Heart left ventricle (tissue), 16 donors: ENCODE results near the gene SIM2. TPM values are rescaled to one million over a fixed set of nuclear protein-coding genes. Genes with fewer than 3 reads are reported as not detected.

ENCODE experiments used
- ATAC-seq, 4 donors: fragments of 200-7000 bp; cut with Tn5 transposase; one replicate each; pipeline ENCODE4 v1.9.1; 2020 to 2022; ENCODE audit warnings: moderate library complexity in 4 of 4, mild to moderate bottlenecking in 3 of 4, moderate number of reproducible peaks in 1 of 4
- DNase-seq, 5 donors: peaks; one replicate each; pipeline ENCODE4 v3.0.0-alpha.2; 2020
- H3K27ac ChIP-seq, 12 donors: fragments of 200-600 bp; sonication (generic) in 4 of 12; one replicate each; pipeline versions ENCODE4 v1.5.0 to v1.8.0; 2016 to 2022; ENCODE audit warnings: mild to moderate bottlenecking in 2 of 12
- H3K27me3 ChIP-seq, 9 donors: fragments of 200-600 bp; sonication (generic) in 2 of 9; one replicate each; pipeline versions ENCODE4 v1.5.1 to v1.8.0; 2016 to 2022; ENCODE audit warnings: mild to moderate bottlenecking in 3 of 9
- H3K36me3 ChIP-seq, 9 donors: fragments of 200-600 bp; sonication (generic) in 2 of 9; one replicate each; pipeline versions ENCODE4 v1.5.0 to v1.8.0; 2018 to 2022; ENCODE audit warnings: mild to moderate bottlenecking in 2 of 9
- H3K4me1 ChIP-seq, 12 donors: fragments of 200-600 bp; sonication (generic) in 4 of 12; one replicate each; pipeline versions ENCODE4 v1.5.0 to v1.8.0; 2016 to 2022; ENCODE audit warnings: mild to moderate bottlenecking in 3 of 12
- H3K4me3 ChIP-seq, 12 donors: fragments of 200-600 bp; sonication (generic) in 4 of 12; one replicate each; pipeline versions ENCODE4 v1.5.0 to v1.8.0; 2017 to 2022; ENCODE audit warnings: mild to moderate bottlenecking in 9 of 12, moderate library complexity in 4 of 12
- H3K9me3 ChIP-seq, 12 donors: fragments of 200-600 bp; sonication (generic) in 4 of 12; one replicate each; pipeline versions ENCODE4 v1.5.0 to v1.8.0; 2016 to 2022; ENCODE audit warnings: mild to moderate bottlenecking in 1 of 12
- POLR2A ChIP-seq, 2 donors: fragments of 450-650 bp; IDR thresholded peaks; one replicate each; pipeline ENCODE4 v1.6.1; 2017; ENCODE audit warnings: antibody characterized with exemption in 2 of 2, mild to moderate bottlenecking in 2 of 2, moderate library complexity in 2 of 2
- WGBS, 4 donors: extraction: QIAGEN DNeasy Blood & Tissue Kit in 2 of 4; methylation state at CpG; one replicate each; pipeline versions ENCODE4 v1.1.5 to v1.1.7; 2013 to 2018; 5-methylcytosine and 5-hydroxymethylcytosine counted together
- intact Hi-C, 10 donors: fragments of 100-400 bp; cut with DNase I; formaldehyde crosslinking; loops; one replicate each; pipeline versions ENCODE4 v1.11.1 to v1.14.2; 2022
- polyA plus RNA-seq, 2 donors: library from polyadenylated mRNA; stranded (reverse); fragments of 200-250 nt; gene quantifications; one replicate each; pipeline ENCODE4 v1.2.3, GENCODE V29; 2013
- total RNA-seq, 9 donors: library from RNA; depleted of rRNA in 2 of 9; stranded (reverse); fragments of >200 nt in 2 of 9; fragmentation: NEBNext Ultra II Directional in 3 of 9; extraction: Animal tissue kit (Norgen Biotek cat#: 25700) in 3 of 9; gene quantifications; one replicate each; pipeline versions ENCODE4 v1.1.0 to v1.2.4, GENCODE V29; 2016 to 2023
- TF ChIP-seq, protein P1 (sequence below), 12 donors: fragments of 200-600 bp; sonication (generic) in 4 of 12; IDR thresholded peaks; one replicate each; pipeline versions ENCODE4 v1.5.0 to v1.8.0; 2018 to 2022; ENCODE audit warnings: antibody characterized with exemption in 12 of 12, mild to moderate bottlenecking in 5 of 12
- donor health status: ischemic (EF 13 %, LVEDD 7.1; RV severe dilation, severe dysfunction).
- donor health status: healthy with polysubstance abuse.
- donor health status: DM: no; HTN: yes; CAD: no.
- donor health status: DM: no; HTN: no; CAD: no.
- donor health status: ischemic (EF 25% LVEDD 6.9; RV normal size, moderate dysfunction).
- donor health status: ischemic (EF 25% LVEDD 5.7; RV mildly dilated, moderate dysfunction).
- donor health status: healthy.
- donor health status: DM: yes; HTN: yes; CAD: no.
- donor health status: ischemic (EF 35%, LVEDD 5.7; RV mildly dilated, moderate dysfunction).
- donor health status: nonischemic (EF 11% LVEDD 7.7; RV severe dilation, severe dysfunction).
- donor health status: DM: yes; HTN: yes; CAD: no.
- donor health status: PGD.
- donor health status: ischemic (EF 29% LVEDD 5.4; RV normal size, mild dysfunction).
- donor health status: nonischemic (EF 23%, LVEDD 6.1; RV moderate dilation, normal function).

Gene SIM2
- total and polyA plus RNA-seq, 11 donors = 0.01 to 0.88 (median 0.15) TPM; not detected in 8

DNA sequence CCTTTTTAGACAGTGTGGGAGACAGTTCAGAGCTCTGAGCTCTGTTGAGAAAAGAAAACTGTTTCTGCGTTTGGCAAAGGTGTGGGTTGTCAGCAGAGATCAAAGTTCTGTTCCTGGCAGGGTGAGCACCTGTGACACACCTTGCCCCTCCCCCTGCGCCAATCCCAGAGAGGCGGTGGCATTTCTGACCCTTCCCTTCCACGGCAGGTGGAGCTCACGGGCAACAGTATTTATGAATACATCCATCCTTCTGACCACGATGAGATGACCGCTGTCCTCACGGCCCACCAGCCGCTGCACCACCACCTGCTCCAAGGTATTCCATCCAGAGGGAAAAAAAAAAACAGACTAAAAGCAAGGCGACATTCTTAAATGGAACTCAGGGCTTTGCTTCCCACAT, 20.7 kb downstream of the SIM2 start:
- Histone ChIP-seq H3K27me3 (peaks cover 0 to 79% (median 26%) of the 10 kb centered on the region in 9 donors), H3K4me3 (no peak overlapping the region), H3K4me1 (no peaks in the 10 kb centered on the region), H3K36me3 (no peaks in the 10 kb centered on the region), H3K9me3 (no peaks in the 10 kb centered on the region), H3K27ac (no peak overlapping the region)
- intact Hi-C loops = no loop called here
- DNase-seq = no peak
- peak in 1 of 4 donors; percentile 36 for ATAC-seq
- no peak for TF ChIP-seq POLR2A (IDR thresholded peaks at IDR 0.05)
- TF ChIP-seq, protein P1, sequence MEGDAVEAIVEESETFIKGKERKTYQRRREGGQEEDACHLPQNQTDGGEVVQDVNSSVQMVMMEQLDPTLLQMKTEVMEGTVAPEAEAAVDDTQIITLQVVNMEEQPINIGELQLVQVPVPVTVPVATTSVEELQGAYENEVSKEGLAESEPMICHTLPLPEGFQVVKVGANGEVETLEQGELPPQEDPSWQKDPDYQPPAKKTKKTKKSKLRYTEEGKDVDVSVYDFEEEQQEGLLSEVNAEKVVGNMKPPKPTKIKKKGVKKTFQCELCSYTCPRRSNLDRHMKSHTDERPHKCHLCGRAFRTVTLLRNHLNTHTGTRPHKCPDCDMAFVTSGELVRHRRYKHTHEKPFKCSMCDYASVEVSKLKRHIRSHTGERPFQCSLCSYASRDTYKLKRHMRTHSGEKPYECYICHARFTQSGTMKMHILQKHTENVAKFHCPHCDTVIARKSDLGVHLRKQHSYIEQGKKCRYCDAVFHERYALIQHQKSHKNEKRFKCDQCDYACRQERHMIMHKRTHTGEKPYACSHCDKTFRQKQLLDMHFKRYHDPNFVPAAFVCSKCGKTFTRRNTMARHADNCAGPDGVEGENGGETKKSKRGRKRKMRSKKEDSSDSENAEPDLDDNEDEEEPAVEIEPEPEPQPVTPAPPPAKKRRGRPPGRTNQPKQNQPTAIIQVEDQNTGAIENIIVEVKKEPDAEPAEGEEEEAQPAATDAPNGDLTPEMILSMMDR (IDR thresholded peaks at IDR 0.05) = no peak
- WGBS, 4 donors = 90 to 94% (median 93%) methylated on average over 10 of the region's 10 CpGs

DNA sequence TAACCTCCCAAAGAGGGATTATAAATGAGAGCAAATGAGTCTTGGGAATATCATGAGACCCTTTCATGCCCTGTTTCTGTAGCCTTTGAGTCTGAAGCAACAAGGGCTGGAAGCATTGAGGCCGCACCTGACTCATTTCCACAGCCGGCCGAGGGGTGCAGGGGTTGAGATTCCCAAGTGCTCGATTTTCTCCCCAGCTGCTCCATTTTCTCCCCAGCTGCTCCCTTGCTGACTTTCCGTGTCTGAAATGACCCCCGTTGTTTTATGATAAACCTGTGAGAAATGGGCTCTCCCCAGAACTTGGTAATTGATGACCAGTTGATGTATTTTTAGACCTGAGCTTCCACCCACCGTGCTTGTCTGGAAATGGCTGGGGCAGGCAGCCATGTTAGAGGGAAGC, 22.9 kb downstream of the SIM2 start:
- intact Hi-C loops = no loop called here
- no peaks in the 10 kb centered on the region for H3K4me1 ChIP-seq
- no peaks in the 10 kb centered on the region for H3K9me3 ChIP-seq
- H3K4me3 ChIP-seq = no peak overlapping the region
- H3K27me3 ChIP-seq = peaks cover 0 to 66% (median 18%) of the 10 kb centered on the region in 9 donors
- no peak for TF ChIP-seq POLR2A (IDR thresholded peaks at IDR 0.05)
- TF ChIP-seq, protein P1 (IDR thresholded peaks at IDR 0.05) = no peak
- H3K27ac ChIP-seq = no peak overlapping the region
- 81 to 96% (median 90%) methylated on average over 7 of the region's 7 CpGs for WGBS, 4 donors
- no peak for DNase-seq
- no peaks in the 10 kb centered on the region for H3K36me3 ChIP-seq
- no peak for ATAC-seq

- Histone ChIP-seq H3K36me3 (no peaks in the 10 kb centered on the region), H3K27ac (no peak overlapping the region), H3K4me3 (no peak overlapping the region), H3K27me3 (peaks cover 0 to 58% (median 10%) of the 10 kb centered on the region in 9 donors), H3K9me3 (no peaks in the 10 kb centered on the region), H3K4me1 (no peaks in the 10 kb centered on the region)
- DNase-seq (no peak), ATAC-seq (no peak)
- WGBS, 4 donors = 87 to 91% (median 87%) methylated on average over 20 to 25 of the region's 25 CpGs
- no peak for TF ChIP-seq POLR2A (IDR thresholded peaks at IDR 0.05)
- TF ChIP-seq, protein P1 (IDR thresholded peaks at IDR 0.05) = no peak
- intact Hi-C loops = no loop called here
These were observed 23.8 kb downstream of the SIM2 start for GRCh38 chr21:36722370-36723368.

- DNase-seq = no peak
- intact Hi-C loops = no loop called here
These were observed 24.5 kb downstream of the SIM2 start for GRCh38 chr21:36723371-36723881.

More at GRCh38 chr21:36723371-36723881, 24.5 kb downstream of the SIM2 start:
- Histone ChIP-seq H3K27ac (no peak overlapping the region), H3K4me1 (no peaks in the 10 kb centered on the region), H3K9me3 (no peaks in the 10 kb centered on the region), H3K4me3 (no peak overlapping the region), H3K36me3 (no peaks in the 10 kb centered on the region), H3K27me3 (peaks cover 0 to 50% (median 5%) of the 10 kb centered on the region in 9 donors)
- no peak for ATAC-seq
- WGBS, 4 donors = 86 to 88% (median 88%) methylated on average over 13 to 14 of the region's 14 CpGs
- no peak for TF ChIP-seq POLR2A (IDR thresholded peaks at IDR 0.05)
- TF ChIP-seq, protein P1 (IDR thresholded peaks at IDR 0.05) = no peak
